ENCODE data around the gene YWHAH.

- TF ChIP-seq ZNF565 (CRISPR knock-in tag; conservative IDR thresholded peaks at IDR 0.05; ENCODE audit: low read depth) (no peak), ZFP30 (CRISPR knock-in tag; IDR thresholded peaks at IDR 0.05) (no peak), TCF4 (CRISPR knock-in tag; IDR thresholded peaks at IDR 0.05; ENCODE audit: borderline replicate concordance) (no peak), PPARA (CRISPR knock-in tag; IDR thresholded peaks at IDR 0.05; ENCODE audit: borderline replicate concordance) (no peak), ISL1 (CRISPR knock-in tag; IDR thresholded peaks at IDR 0.05) (no peak), ZFP3 (CRISPR knock-in tag; IDR thresholded peaks at IDR 0.05) (no peak), ZNF70 (CRISPR knock-in tag; IDR thresholded peaks at IDR 0.05) (no peak), OSR1 (CRISPR knock-in tag; IDR thresholded peaks at IDR 0.05) (no peak), ARNTL (CRISPR knock-in tag; IDR thresholded peaks at IDR 0.05; ENCODE audit: borderline replicate concordance, low read depth) (no peak), RARB (CRISPR knock-in tag; IDR thresholded peaks at IDR 0.05) (no peak), CSDC2 (CRISPR knock-in tag; IDR thresholded peaks at IDR 0.05) (no peak)
- TF ChIP-seq, protein P1, sequence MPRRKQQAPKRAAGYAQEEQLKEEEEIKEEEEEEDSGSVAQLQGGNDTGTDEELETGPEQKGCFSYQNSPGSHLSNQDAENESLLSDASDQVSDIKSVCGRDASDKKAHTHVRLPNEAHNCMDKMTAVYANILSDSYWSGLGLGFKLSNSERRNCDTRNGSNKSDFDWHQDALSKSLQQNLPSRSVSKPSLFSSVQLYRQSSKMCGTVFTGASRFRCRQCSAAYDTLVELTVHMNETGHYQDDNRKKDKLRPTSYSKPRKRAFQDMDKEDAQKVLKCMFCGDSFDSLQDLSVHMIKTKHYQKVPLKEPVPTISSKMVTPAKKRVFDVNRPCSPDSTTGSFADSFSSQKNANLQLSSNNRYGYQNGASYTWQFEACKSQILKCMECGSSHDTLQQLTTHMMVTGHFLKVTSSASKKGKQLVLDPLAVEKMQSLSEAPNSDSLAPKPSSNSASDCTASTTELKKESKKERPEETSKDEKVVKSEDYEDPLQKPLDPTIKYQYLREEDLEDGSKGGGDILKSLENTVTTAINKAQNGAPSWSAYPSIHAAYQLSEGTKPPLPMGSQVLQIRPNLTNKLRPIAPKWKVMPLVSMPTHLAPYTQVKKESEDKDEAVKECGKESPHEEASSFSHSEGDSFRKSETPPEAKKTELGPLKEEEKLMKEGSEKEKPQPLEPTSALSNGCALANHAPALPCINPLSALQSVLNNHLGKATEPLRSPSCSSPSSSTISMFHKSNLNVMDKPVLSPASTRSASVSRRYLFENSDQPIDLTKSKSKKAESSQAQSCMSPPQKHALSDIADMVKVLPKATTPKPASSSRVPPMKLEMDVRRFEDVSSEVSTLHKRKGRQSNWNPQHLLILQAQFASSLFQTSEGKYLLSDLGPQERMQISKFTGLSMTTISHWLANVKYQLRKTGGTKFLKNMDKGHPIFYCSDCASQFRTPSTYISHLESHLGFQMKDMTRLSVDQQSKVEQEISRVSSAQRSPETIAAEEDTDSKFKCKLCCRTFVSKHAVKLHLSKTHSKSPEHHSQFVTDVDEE (CRISPR knock-in tag; IDR thresholded peaks at IDR 0.05): no peak
- TF ChIP-seq, protein P2, sequence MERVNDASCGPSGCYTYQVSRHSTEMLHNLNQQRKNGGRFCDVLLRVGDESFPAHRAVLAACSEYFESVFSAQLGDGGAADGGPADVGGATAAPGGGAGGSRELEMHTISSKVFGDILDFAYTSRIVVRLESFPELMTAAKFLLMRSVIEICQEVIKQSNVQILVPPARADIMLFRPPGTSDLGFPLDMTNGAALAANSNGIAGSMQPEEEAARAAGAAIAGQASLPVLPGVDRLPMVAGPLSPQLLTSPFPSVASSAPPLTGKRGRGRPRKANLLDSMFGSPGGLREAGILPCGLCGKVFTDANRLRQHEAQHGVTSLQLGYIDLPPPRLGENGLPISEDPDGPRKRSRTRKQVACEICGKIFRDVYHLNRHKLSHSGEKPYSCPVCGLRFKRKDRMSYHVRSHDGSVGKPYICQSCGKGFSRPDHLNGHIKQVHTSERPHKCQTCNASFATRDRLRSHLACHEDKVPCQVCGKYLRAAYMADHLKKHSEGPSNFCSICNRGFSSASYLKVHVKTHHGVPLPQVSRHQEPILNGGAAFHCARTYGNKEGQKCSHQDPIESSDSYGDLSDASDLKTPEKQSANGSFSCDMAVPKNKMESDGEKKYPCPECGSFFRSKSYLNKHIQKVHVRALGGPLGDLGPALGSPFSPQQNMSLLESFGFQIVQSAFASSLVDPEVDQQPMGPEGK (CRISPR knock-in tag; IDR thresholded peaks at IDR 0.05; ENCODE audit: borderline replicate concordance): no peak
These were observed 38.2 kb upstream of the YWHAH start for GRCh38 chr22:31906086-31906485.

Measured in SK-N-SH treated with all-trans-retinoic acid at 6 μM for 48 hours (cell line).